IPS DF 4.7 (cell line): Measurements from ENCODE around the gene FRMD7.
"Not testable (repeated sequence)": the region's sequence is repeated elsewhere in the genome, so short reads cannot be mapped to it uniquely, and the experiment has no call there.

ENCODE experiments used
- DNase-seq: peaks from one replicate; pipeline ENCODE4 v3.0.0-alpha.2; 2013; ENCODE audit warnings: low spot score; ENCODE audit errors: extremely low read depth

Gene FRMD7

DNA sequence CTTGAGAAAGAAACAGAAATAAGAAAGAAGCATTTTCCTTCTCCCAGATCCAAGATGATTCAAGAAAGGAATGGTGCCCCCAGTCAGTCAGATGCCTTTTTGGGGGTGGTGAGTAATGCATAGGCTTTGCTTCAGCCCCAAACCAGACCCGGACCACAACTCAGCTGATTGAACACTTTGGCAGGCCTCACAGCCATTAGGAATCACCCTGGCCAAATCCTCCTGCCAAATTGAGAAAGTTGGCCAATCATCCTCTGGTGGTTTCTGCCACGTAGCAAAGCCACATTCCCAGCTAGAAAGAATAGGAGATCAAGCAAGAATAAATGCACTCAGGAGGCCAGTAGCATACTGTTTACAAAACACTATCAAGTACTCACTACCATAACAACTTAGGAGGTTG lies 33.7 kb downstream of the FRMD7 start:
- no peak for DNase-seq

- DNase-seq = no peak
Measured at GRCh38 chrX:132093239-132093860, 34.5 kb downstream of the FRMD7 start.

DNA sequence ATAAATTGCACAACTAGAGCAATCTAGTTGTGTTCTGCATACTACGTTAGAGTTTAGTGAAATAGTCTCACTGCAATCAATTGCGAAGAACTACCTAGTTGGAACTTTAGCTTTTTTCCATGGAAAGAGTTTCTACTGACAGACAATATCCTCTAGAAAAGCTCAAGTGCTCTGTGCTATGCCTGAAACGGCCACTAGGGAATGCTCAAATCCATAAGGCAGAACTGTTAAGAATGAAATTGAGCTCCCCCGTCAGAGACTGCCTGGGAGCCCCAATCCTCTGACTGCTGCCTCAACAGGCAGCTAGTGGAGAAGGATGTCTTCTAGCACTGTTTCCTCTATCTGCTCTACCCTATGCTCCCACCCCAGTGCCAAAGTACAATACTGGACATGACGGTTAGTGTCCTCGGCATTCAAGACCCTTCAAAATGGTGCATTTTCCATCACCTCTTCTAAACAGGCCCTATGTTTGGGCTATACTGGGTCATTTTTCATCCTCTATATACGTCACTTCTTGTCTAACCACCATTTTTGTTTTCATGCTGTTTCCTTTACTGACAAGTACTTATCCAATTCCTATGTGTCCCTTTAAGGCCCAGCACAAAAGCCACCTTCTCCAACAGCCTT lies 35.3 kb downstream of the FRMD7 start:
- peak; percentile 30 for DNase-seq

DNA sequence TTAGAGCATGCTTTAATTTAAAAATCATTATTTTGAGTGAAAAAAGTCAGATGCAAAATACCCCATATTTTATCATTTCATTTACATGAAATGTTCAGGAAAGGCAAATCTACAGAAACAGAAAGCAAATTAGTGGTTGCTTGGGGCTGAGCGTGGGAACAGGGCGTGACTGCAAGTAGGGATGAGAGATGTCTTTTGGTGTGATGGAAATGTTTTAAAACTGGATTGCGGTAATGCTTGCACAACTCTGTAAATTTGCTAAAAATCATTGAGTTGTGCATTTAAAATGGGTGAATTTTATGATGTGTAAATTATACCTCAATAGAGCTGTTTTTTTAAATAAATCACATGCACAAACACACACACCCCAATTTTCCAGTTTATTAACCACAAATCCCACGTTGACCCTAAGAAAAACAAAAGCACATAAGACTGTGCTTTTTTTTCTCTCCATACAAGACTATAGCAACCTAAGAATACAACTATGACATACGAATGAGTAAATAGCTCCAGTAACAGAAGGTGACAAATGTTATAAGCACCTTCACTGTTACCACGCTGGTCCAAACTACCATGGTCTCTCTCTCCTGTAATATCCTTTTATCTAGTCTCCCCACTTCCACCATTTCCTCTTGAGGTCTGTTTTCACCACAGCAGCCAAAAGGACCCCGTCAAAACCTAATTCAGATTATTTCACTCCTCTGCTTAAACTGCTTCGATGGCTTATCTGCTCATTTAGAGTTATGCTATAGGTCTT lies 37.2 kb downstream of the FRMD7 start:
- DNase-seq = no peak

GRCh38 chrX:132088864-132089263 lies 39.0 kb downstream of the FRMD7 start:
- DNase-seq = no peak

DNA sequence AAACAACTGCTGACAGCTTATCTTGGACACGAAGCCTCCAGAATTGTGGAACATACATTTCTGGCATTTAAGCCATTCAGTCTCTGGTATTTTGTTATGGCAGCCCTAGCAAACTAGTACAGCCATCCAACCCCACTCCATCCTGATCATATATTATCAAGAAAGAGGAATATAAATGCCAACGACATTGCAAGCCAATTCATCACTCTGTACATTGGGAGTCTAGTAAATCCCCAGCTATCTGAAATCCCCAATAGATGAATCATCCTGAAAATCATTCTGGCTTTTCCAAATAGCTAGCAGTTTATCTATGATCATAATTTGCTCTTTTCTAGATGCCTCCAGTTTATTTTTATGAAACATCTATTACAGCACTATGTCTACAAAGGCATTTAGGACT lies 41.1 kb downstream of the FRMD7 start:
- no peak for DNase-seq

GRCh38 chrX:132085786-132086185 lies 42.0 kb downstream of the FRMD7 start:
- DNase-seq = no peak

DNA sequence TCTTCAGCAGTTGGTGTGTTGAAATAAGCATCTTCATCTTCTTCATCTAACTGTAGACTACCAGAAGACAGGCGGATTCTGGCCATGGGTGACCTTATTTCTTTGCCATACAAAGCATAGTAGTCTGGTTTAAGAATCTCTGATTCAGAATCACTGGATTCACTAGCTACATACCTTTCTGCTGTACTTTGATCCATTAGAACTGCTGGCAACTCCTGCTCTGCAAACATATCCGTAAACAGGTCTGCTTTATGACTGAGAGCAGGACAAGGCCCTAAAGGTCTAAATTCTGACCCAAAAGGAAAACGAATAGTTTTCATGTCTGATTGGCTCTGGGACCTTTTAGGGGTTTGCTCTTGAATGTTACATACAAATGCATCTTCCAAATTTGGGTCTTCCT lies 49.9 kb downstream of the FRMD7 start:
- DNase-seq = no peak

DNA sequence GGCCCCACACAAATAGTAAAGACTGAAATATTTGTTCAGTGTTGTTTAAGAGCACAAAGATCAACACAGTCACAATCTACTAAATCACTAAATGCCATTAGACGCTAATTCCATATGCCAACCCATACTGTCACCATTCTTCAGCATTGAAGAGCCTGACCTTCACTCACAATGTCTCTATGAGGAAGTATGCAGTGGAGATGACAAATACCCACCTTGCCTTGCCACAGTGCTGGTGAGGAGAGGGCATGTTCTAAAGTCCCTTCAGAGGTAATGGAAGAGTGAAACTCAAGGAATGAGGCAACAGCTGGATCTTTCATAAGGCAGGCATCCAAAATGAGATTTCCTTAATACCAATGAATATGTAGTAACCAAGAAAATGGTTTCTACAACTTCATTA lies 50.4 kb downstream of the FRMD7 start:
- no peak for DNase-seq

DNA sequence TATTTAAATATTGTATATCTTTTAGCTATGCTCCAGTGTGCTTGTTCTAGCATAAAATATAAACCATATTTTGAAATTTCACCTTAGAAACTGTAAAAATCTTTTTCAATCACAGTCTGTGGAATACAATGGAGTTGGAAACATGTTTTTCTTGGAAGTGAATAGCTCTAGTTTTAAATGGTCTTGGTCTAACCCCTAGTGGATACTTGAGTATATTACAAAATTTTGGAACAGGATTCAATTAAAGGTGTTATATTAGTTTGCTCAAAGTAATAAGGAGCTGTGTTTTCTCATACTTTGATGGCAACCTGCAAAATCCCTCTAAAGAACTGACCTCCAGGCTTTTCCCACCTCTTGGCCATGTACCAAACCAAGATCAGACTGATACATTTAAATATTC lies 56.6 kb downstream of the FRMD7 start:
- DNase-seq = no peak

- no peak for DNase-seq
Measured at GRCh38 chrX:132068405-132068804, 59.4 kb downstream of the FRMD7 start.

- DNase-seq = no peak
Measured at GRCh38 chrX:132063862-132064261, 64.0 kb downstream of the FRMD7 start.

GRCh38 chrX:132063334-132063733 lies 64.5 kb downstream of the FRMD7 start:
- no peak for DNase-seq

DNA sequence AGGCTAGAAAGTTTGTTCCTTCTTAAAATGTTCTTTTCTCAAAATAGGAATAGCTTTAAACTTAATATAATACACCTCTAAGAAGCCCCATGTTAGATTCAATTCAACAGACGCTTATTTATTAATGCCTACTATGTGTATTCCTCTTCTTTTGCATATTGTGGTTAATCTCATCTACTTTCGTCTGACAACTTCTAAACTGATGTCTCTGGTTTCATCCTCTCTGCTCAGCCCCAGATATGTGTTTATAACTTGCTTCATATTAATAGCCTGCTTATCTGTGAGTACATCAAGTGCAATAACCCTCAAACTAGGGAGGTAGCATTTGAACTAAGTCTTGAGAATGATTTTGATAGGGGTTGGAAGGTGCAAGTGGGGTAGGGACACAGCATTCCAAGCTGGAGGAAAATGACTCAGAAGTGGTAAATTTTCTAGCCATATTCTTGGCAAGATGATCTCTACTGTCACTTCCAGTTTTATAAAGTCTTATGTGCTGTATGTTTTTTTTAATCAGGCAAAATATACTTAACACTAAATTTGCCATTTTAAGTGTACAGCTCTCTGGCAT lies 67.8 kb downstream of the FRMD7 start:
- DNase-seq = no peak

DNA sequence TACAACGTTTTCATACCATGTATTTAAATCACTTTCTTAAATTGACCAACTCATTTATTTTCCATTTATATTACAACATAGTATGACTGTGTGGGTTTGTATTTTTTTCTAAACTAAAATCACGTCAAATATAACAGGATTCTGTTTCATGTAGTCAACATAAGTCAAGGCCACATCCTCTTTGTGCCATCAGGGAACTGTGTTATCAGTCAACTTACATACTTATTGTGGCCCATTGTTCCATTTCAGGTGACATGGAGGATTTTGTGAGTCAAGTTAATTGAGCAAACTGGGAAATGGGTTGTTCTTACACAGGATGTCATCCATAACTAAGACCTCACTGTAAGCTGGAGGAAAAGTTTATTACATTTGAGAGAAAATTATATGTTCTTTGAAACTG lies 68.8 kb downstream of the FRMD7 start:
- DNase-seq = no peak

- no peak for DNase-seq
Measured at GRCh38 chrX:132058050-132058449, 69.8 kb downstream of the FRMD7 start.

DNA sequence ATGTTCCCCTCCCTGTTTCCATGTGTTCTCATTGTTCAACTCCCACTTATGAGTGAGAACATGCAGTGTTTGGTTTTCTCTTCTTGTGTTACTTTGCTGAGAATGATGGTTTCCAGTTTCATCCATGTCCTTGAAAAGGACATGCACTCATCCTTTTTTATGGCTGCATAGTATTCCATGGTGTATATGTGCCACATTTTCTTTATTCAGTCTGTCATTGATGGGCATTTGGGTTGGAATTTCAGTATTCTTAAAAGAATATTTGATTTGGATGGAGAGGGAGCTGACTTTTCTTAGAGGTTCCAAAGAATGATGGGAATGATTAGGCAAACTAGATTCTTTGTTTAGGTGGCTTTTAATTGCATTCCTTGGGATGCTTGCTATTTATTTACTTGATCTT lies 76.0 kb downstream of the FRMD7 start:
- not testable (repeated sequence) for DNase-seq

GRCh38 chrX:132046533-132046932 lies 81.3 kb downstream of the FRMD7 start:
- DNase-seq = no peak

- no peak for DNase-seq
Measured at GRCh38 chrX:132045456-132045855, 82.4 kb downstream of the FRMD7 start.

DNA sequence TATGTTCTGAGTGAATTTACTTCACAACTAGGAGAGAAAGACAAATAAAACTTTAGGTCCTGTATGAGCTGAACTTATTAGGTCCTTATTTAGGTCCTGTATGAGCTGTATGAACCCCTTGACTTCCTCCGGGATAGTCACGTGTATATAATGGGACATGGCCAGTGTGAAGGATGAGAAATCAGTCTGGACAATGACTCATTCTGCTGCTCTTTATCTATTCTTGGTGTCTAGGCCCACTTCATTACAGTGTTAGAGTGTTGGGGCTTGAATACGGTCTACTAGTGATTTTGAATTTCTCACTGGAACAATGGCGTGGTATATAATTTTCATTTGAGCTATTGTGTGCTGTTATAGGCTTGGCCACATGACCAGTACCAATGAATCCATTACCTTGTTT lies 82.9 kb downstream of the FRMD7 start:
- DNase-seq = no peak

- DNase-seq = no peak
Measured at GRCh38 chrX:132043977-132044376, 83.8 kb downstream of the FRMD7 start.

DNA sequence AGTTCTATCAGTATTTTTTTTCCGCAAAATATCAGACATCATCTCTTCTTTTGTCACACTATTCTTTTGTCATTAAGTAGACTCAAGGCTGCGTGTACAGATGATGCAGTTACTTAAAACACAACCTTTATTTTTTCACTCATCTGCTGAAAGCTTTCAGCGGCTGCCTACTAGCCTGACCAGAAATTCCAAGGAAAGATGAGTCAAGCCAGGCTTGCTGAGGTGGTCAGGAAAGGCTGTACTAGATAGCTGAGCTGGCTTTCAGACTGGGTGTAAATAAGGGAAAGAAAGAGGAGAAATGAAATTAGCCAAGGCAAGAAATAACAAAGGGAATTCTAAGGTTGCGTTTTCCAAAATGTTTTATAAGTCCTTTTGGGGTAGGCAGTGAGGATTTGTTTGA lies 86.8 kb downstream of the FRMD7 start:
- DNase-seq = no peak
